OCI-LY3 (cell line): ENCODE measurements around the gene C12orf75.
"Not testable (repeated sequence)": the region's sequence is repeated elsewhere in the genome, so short reads cannot be mapped to it uniquely, and the experiment has no call there.

Experiments
- CTCF ChIP-seq: fragments of 200-600, 300-600 bp; sonication (generic); IDR thresholded peaks from 2 replicates; pipeline ENCODE4 v1.5.1; 2014; ENCODE audit warnings: antibody characterized with exemption, low read length, low read depth
- EZH2phosphoT487 ChIP-seq: fragments of 200-600 bp; shearing (Covaris generic); IDR thresholded peaks from 2 replicates; pipeline ENCODE4 v1.6.1; 2018; ENCODE audit warnings: antibody characterized with exemption, mixed run types, low read depth

GRCh38 chr12:105332286-105332685 is 1.8 kb downstream of the C12orf75 start:
- TF ChIP-seq CTCF, EZH2phosphoT487: not testable (repeated sequence)
